Sigmoid colon (tissue), 7 donors: Measurements from ENCODE around the gene HELLS. TPM values are rescaled to one million over a fixed set of nuclear protein-coding genes. Genes with fewer than 3 reads are reported as not detected.

Experiments used
- DNase-seq: peaks from one replicate; pipeline ENCODE4 v3.0.0-alpha.2; 2019
- H3K27ac ChIP-seq, 4 donors: fragments of 200-600 bp; sonication (generic); one replicate each; pipeline ENCODE4 v1.5.1; 2016 to 2019; ENCODE audit warnings: mild to moderate bottlenecking in 1 of 4
- H3K27me3 ChIP-seq, 3 donors: fragments of 200-600 bp; sonication (generic); one replicate each; pipeline ENCODE4 v1.5.1; 2019; ENCODE audit warnings: mild to moderate bottlenecking in 1 of 3
- H3K36me3 ChIP-seq, 4 donors: fragments of 200-600 bp; sonication (generic); one replicate each; pipeline ENCODE4 v1.5.1; 2016 to 2019
- H3K4me1 ChIP-seq, 4 donors: fragments of 200-600 bp; sonication (generic); one replicate each; pipeline ENCODE4 v1.5.1; 2017 to 2019
- H3K4me3 ChIP-seq, 4 donors: fragments of 200-600 bp; sonication (generic); one replicate each; pipeline ENCODE4 v1.5.1; 2017 to 2019; ENCODE audit warnings: mild to moderate bottlenecking in 2 of 4, moderate library complexity in 1 of 4
- H3K9me3 ChIP-seq, 4 donors: fragments of 200-600 bp in 3 of 4; sonication (generic) in 3 of 4; one replicate each; pipeline versions ENCODE4 v1.5.1 to v1.6.1; 2013 to 2019
- EP300 ChIP-seq, 4 donors: sonication (generic); formaldehyde crosslinking; IDR thresholded peaks; one replicate each; pipeline ENCODE4 v1.6.1; 2017; ENCODE audit warnings: antibody characterized with exemption in 4 of 4
- POLR2A ChIP-seq, 2 donors: fragments of 450-650 bp; IDR thresholded peaks; one replicate each; pipeline ENCODE4 v1.6.1; 2016; ENCODE audit warnings: antibody characterized with exemption in 2 of 2, mild to moderate bottlenecking in 2 of 2, moderate library complexity in 2 of 2
- POLR2AphosphoS5 ChIP-seq, 4 donors: sonication (generic); formaldehyde crosslinking; IDR thresholded peaks; one replicate each; pipeline ENCODE4 v1.6.1; 2017; ENCODE audit warnings: antibody characterized with exemption in 4 of 4
- WGBS, 2 donors: extraction: QIAGEN DNeasy Blood & Tissue Kit; methylation state at CpG; one replicate each; pipeline ENCODE4 v1.1.7; 2013; 5-methylcytosine and 5-hydroxymethylcytosine counted together
- intact Hi-C: fragments of 100-400 bp; cut with DNase I; formaldehyde crosslinking; loops from one replicate; pipeline ENCODE4 v1.15.1; 2023
- polyA plus RNA-seq, 3 donors: library from polyadenylated mRNA; stranded (reverse); fragments of 200-250 nt; gene quantifications; one replicate each; pipeline ENCODE4 v1.2.3, GENCODE V29; 2013
- total RNA-seq, 4 donors: library from RNA; depleted of rRNA; stranded (reverse); fragments of >200 nt; gene quantifications; one replicate each; pipeline ENCODE4 v1.1.0, GENCODE V29; 2016
- TF ChIP-seq, protein P1 (sequence below), 4 experiments: fragments of 450-650 bp in 3 of 4; fragments of 200-600 bp in 1 of 4; IDR thresholded peaks; one replicate each; pipeline ENCODE4 v1.5.1; 2016 to 2019; ENCODE audit warnings: antibody characterized with exemption in 4 of 4, mild to moderate bottlenecking in 3 of 4, moderate library complexity in 2 of 4
- donor health status: healthy with polysubstance abuse.
- donor health status: Bipolar disorder and iron deficiency.
- donor health status: healthy.

The HELLS gene
- total and polyA plus RNA-seq, 7 donors: 0.99 to 11.8 (median 1.6) TPM

- H3K4me1 ChIP-seq: no peaks in the 10 kb centered on the region
- no peak for DNase-seq
- no peak overlapping the region for H3K27ac ChIP-seq
- 74 to 78% methylated on average over 2 of the region's 2 CpGs for WGBS, 2 donors
- TF ChIP-seq POLR2AphosphoS5 (IDR thresholded peaks at IDR 0.05): no peak
- TF ChIP-seq, protein P1, sequence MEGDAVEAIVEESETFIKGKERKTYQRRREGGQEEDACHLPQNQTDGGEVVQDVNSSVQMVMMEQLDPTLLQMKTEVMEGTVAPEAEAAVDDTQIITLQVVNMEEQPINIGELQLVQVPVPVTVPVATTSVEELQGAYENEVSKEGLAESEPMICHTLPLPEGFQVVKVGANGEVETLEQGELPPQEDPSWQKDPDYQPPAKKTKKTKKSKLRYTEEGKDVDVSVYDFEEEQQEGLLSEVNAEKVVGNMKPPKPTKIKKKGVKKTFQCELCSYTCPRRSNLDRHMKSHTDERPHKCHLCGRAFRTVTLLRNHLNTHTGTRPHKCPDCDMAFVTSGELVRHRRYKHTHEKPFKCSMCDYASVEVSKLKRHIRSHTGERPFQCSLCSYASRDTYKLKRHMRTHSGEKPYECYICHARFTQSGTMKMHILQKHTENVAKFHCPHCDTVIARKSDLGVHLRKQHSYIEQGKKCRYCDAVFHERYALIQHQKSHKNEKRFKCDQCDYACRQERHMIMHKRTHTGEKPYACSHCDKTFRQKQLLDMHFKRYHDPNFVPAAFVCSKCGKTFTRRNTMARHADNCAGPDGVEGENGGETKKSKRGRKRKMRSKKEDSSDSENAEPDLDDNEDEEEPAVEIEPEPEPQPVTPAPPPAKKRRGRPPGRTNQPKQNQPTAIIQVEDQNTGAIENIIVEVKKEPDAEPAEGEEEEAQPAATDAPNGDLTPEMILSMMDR (IDR thresholded peaks at IDR 0.05): no peak
- TF ChIP-seq EP300 (IDR thresholded peaks at IDR 0.05): no peak
- TF ChIP-seq POLR2A (IDR thresholded peaks at IDR 0.05): no peak
- intact Hi-C loops: no loop called here
- no peaks in the 10 kb centered on the region for H3K27me3 ChIP-seq
- H3K4me3 ChIP-seq: no peak overlapping the region
- no peaks in the 10 kb centered on the region for H3K9me3 ChIP-seq
- no peaks in the 10 kb centered on the region for H3K36me3 ChIP-seq
These were observed 78.0 kb downstream of the HELLS start for GRCh38 chr10:94623572-94623971.

DNA sequence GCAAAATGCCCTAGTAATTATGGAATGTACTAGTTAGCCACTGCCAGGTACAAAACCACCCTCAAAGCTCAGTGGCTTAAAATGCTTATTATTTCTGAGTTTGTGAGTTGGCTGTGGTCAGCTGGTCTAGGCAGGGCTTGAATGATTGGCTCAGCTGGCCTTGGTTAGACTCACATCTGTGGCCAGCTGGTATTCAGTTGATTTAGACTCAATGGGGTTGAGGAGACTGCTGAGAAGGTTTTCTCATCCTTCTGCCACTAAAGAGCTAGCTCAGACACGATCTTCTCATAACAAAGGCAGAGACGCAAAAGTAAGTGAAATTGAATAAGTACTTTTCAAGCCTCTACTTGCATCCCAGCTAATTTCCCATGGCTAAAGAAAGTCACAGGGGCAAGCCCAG lies 80.9 kb downstream of the HELLS start:
- Histone ChIP-seq H3K4me1 (no peaks in the 10 kb centered on the region), H3K27me3 (no peaks in the 10 kb centered on the region), H3K9me3 (no peaks in the 10 kb centered on the region), H3K27ac (no peak overlapping the region), H3K36me3 (no peaks in the 10 kb centered on the region), H3K4me3 (no peak overlapping the region)
- 85 to 90% methylated on average over 2 of the region's 2 CpGs for WGBS, 2 donors
- DNase-seq: no peak
- intact Hi-C loops: no loop called here
- TF ChIP-seq, protein P1 (IDR thresholded peaks at IDR 0.05): no peak
- no peak for TF ChIP-seq POLR2A (IDR thresholded peaks at IDR 0.05)
- no peak for TF ChIP-seq EP300 (IDR thresholded peaks at IDR 0.05)
- TF ChIP-seq POLR2AphosphoS5 (IDR thresholded peaks at IDR 0.05): no peak

DNA sequence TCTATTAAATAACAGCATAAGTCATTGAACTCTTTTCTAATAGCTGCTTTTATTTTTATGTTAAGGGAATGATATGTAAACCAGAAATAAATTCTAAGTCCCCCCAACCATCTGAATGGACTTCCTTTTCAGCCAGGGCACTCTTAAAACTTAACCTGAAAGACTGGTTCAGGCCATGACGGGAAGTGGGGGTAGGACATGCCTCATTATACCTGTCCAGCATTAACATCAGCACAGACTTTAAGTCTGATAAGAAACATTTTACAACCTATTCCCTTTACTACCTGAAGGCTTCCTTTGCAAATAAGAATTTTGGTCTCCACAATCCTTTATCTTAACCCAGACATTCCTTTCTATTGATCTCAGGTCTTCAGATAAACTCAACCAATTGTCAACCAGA lies 81.9 kb downstream of the HELLS start:
- WGBS, 2 donors: 20 to 73% methylated on average over 1 of the region's 1 CpG
- DNase-seq: no peak
- Histone ChIP-seq H3K4me1 (no peaks in the 10 kb centered on the region), H3K9me3 (no peaks in the 10 kb centered on the region), H3K27me3 (no peaks in the 10 kb centered on the region), H3K27ac (no peak overlapping the region), H3K4me3 (no peak overlapping the region), H3K36me3 (no peaks in the 10 kb centered on the region)
- TF ChIP-seq POLR2A (IDR thresholded peaks at IDR 0.05) (no peak), POLR2AphosphoS5 (IDR thresholded peaks at IDR 0.05) (no peak), EP300 (IDR thresholded peaks at IDR 0.05) (no peak)
- TF ChIP-seq, protein P1 (IDR thresholded peaks at IDR 0.05): no peak
- intact Hi-C loops: no loop called here

DNA sequence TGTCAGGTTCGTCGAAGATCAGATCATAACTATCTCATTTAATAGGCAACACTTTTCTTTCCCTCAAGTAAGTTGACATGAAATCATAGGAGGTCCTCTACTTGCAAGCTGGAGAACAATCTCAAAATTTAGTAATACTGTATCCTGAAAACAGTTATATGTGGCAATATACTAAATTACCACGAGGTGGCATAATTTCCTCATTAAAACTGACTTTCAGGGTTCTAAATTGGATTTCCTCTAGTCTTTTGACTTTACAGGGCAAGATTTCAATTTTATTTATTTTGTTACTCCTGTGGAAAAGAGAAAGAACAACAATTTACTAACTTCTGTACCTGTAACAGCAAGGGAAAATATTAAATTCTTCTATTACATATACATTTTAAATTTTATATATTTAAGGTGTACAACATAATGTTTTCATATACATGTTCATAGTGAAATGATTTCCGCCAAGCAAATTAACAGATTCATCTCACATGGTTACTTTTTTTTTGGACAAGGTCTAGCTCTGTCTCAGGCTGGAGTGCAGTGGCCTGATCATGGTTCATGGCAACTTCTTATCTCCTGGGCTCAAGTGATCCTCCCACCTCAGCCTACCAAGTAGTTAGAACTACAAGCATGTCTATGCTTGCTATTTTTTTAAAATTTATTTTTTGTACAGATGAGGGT lies 84.6 kb downstream of the HELLS start:
- H3K4me1 ChIP-seq: no peaks in the 10 kb centered on the region
- intact Hi-C loops: no loop called here
- H3K36me3 ChIP-seq: no peaks in the 10 kb centered on the region
- no peak overlapping the region for H3K4me3 ChIP-seq
- no peaks in the 10 kb centered on the region for H3K9me3 ChIP-seq
- no peak for TF ChIP-seq EP300 (IDR thresholded peaks at IDR 0.05)
- TF ChIP-seq, protein P1 (IDR thresholded peaks at IDR 0.05): peak in 2 of 4 experiments; percentile 12 to 38
- DNase-seq: no peak
- WGBS, 2 donors: 33 to 34% methylated on average over 4 of the region's 4 CpGs
- H3K27ac ChIP-seq: no peak overlapping the region
- H3K27me3 ChIP-seq: no peaks in the 10 kb centered on the region
